A204.1 (cell line): ENCODE results near the gene MOB2.

Experiments
- FAIRE-seq: peaks from 2 replicates; lab custom pipeline; 2012; peaks lifted over from hg19 to GRCh38; lab: Jason Lieb, UNC

The MOB2 gene

GRCh38 chr11:1502954-1503707 lies 16.6 kb upstream of the MOB2 start:
- FAIRE-seq = no peak

GRCh38 chr11:1502168-1502953 lies 15.8 kb upstream of the MOB2 start:
- no peak for FAIRE-seq

GRCh38 chr11:1501421-1502167 lies 15.0 kb upstream of the MOB2 start:
- no peak for FAIRE-seq

GRCh38 chr11:1500466-1501420 lies 14.2 kb upstream of the MOB2 start:
- no peak for FAIRE-seq

GRCh38 chr11:1499899-1500298 lies 13.3 kb upstream of the MOB2 start:
- no peak for FAIRE-seq

- FAIRE-seq = no peak
Observed at GRCh38 chr11:1499261-1499890, 12.8 kb upstream of the MOB2 start.

- no peak for FAIRE-seq
Observed at GRCh38 chr11:1498262-1498661, 11.7 kb upstream of the MOB2 start.

GRCh38 chr11:1497600-1497999 lies 11.0 kb upstream of the MOB2 start:
- no peak for FAIRE-seq

- FAIRE-seq = no peak
Observed at GRCh38 chr11:1496761-1497095, 10.1 kb upstream of the MOB2 start.

GRCh38 chr11:1496091-1496760 lies 9.6 kb upstream of the MOB2 start:
- no peak for FAIRE-seq

GRCh38 chr11:1494650-1495049 lies 8.1 kb upstream of the MOB2 start:
- FAIRE-seq = no peak

- no peak for FAIRE-seq
Observed at GRCh38 chr11:1493650-1494244, 7.2 kb upstream of the MOB2 start.

- no peak for FAIRE-seq
Observed at GRCh38 chr11:1491379-1491778, 4.8 kb upstream of the MOB2 start.

GRCh38 chr11:1490651-1491050 lies 4.1 kb upstream of the MOB2 start:
- FAIRE-seq = no peak

GRCh38 chr11:1488575-1489180 lies 2.1 kb upstream of the MOB2 start:
- FAIRE-seq = no peak

- no peak for FAIRE-seq
Observed at GRCh38 chr11:1487851-1488574, 1.4 kb upstream of the MOB2 start.

GRCh38 chr11:1487091-1487850 lies 692 bp upstream of the MOB2 start:
- no peak for FAIRE-seq

GRCh38 chr11:1485504-1485885 lies 1.1 kb downstream of the MOB2 start:
- no peak for FAIRE-seq
